ENCODE measurements around the gene SDK1.

The SDK1 gene

GRCh38 chr7:3909128-3909527, 608.1 kb downstream of the SDK1 start:
- no peaks in the 10 kb centered on the region for H3K36me3 Mint-ChIP-seq
- no peak overlapping the region for H3K27ac Mint-ChIP-seq
- no peak for ATAC-seq
- no peaks in the 10 kb centered on the region for H3K9me3 Mint-ChIP-seq
- H3K4me1 Mint-ChIP-seq = no peaks in the 10 kb centered on the region
- no peak overlapping the region for H3K4me3 Mint-ChIP-seq
- no peak for DNase-seq (ENCODE audit: low spot score in 2 of 2)

- Mint-ChIP-seq H3K9me3 (no peaks in the 10 kb centered on the region), H3K27ac (no peak overlapping the region), H3K4me1 (no peaks in the 10 kb centered on the region), H3K4me3 (no peak overlapping the region), H3K36me3 (no peaks in the 10 kb centered on the region)
- no peak for ATAC-seq
- DNase-seq (ENCODE audit: low spot score in 2 of 2) = no peak
Measured at GRCh38 chr7:3910054-3910453, 609.0 kb downstream of the SDK1 start.

- Mint-ChIP-seq H3K27ac (no peak overlapping the region), H3K4me1 (no peaks in the 10 kb centered on the region), H3K4me3 (no peak overlapping the region), H3K36me3 (no peaks in the 10 kb centered on the region), H3K9me3 (no peaks in the 10 kb centered on the region)
- DNase-seq (ENCODE audit: low spot score in 2 of 2) (no peak), ATAC-seq (no peak)
Measured at GRCh38 chr7:3911685-3912084, 610.6 kb downstream of the SDK1 start.

GRCh38 chr7:3912291-3912690, 611.2 kb downstream of the SDK1 start:
- Mint-ChIP-seq H3K4me1 (no peaks in the 10 kb centered on the region), H3K9me3 (no peaks in the 10 kb centered on the region), H3K4me3 (no peak overlapping the region), H3K36me3 (no peaks in the 10 kb centered on the region), H3K27ac (no peak overlapping the region)
- DNase-seq (ENCODE audit: low spot score in 2 of 2) = no peak
- peak; percentile 24 for ATAC-seq

- ATAC-seq = no peak
- Mint-ChIP-seq H3K4me1 (peaks cover 9% of the 10 kb centered on the region), H3K9me3 (no peaks in the 10 kb centered on the region), H3K4me3 (no peak overlapping the region), H3K36me3 (no peaks in the 10 kb centered on the region), H3K27ac (no peak overlapping the region)
- no peak for DNase-seq (ENCODE audit: low spot score in 2 of 2)
Measured at GRCh38 chr7:3914051-3914775, 613.2 kb downstream of the SDK1 start.

- Mint-ChIP-seq H3K4me1 (peaks cover 10% of the 10 kb centered on the region), H3K36me3 (no peaks in the 10 kb centered on the region), H3K27ac (no peak overlapping the region), H3K9me3 (no peaks in the 10 kb centered on the region), H3K4me3 (no peak overlapping the region)
- no peak for DNase-seq (ENCODE audit: low spot score in 2 of 2)
- ATAC-seq = peak; percentile 21
Measured at GRCh38 chr7:3915337-3915878, 614.4 kb downstream of the SDK1 start.

- no peaks in the 10 kb centered on the region for H3K9me3 Mint-ChIP-seq
- no peak for DNase-seq (ENCODE audit: low spot score in 2 of 2)
- H3K4me3 Mint-ChIP-seq = no peak overlapping the region
- peaks cover 10% of the 10 kb centered on the region for H3K4me1 Mint-ChIP-seq
- ATAC-seq = no peak
- no peaks in the 10 kb centered on the region for H3K36me3 Mint-ChIP-seq
- H3K27ac Mint-ChIP-seq = no peak overlapping the region
Measured at GRCh38 chr7:3916146-3916545, 615.1 kb downstream of the SDK1 start.

- H3K4me3 Mint-ChIP-seq = no peak overlapping the region
- DNase-seq (ENCODE audit: low spot score in 2 of 2) (no peak), ATAC-seq (no peak)
- no peaks in the 10 kb centered on the region for H3K36me3 Mint-ChIP-seq
- H3K4me1 Mint-ChIP-seq = peaks cover 10% of the 10 kb centered on the region
- H3K9me3 Mint-ChIP-seq = no peaks in the 10 kb centered on the region
- H3K27ac Mint-ChIP-seq = no peak overlapping the region
Measured at GRCh38 chr7:3917436-3917835, 616.4 kb downstream of the SDK1 start.

GRCh38 chr7:3918576-3918975, 617.5 kb downstream of the SDK1 start:
- Mint-ChIP-seq H3K36me3 (no peaks in the 10 kb centered on the region), H3K27ac (no peak overlapping the region), H3K9me3 (no peaks in the 10 kb centered on the region), H3K4me3 (no peak overlapping the region), H3K4me1 (peaks cover 10% of the 10 kb centered on the region)
- ATAC-seq (no peak), DNase-seq (ENCODE audit: low spot score in 2 of 2) (no peak)

GRCh38 chr7:3922175-3922635, 621.2 kb downstream of the SDK1 start:
- H3K4me3 Mint-ChIP-seq = no peak overlapping the region
- ATAC-seq = no peak
- peaks cover 10% of the 10 kb centered on the region for H3K4me1 Mint-ChIP-seq
- H3K27ac Mint-ChIP-seq = no peak overlapping the region
- no peaks in the 10 kb centered on the region for H3K36me3 Mint-ChIP-seq
- no peak for DNase-seq (ENCODE audit: low spot score in 2 of 2)
- no peaks in the 10 kb centered on the region for H3K9me3 Mint-ChIP-seq

GRCh38 chr7:3923307-3923918, 622.4 kb downstream of the SDK1 start:
- no peak overlapping the region for H3K4me3 Mint-ChIP-seq
- H3K36me3 Mint-ChIP-seq = no peaks in the 10 kb centered on the region
- ATAC-seq = no peak
- no peak for DNase-seq (ENCODE audit: low spot score in 2 of 2)
- H3K9me3 Mint-ChIP-seq = no peaks in the 10 kb centered on the region
- H3K4me1 Mint-ChIP-seq = peaks cover 9% of the 10 kb centered on the region
- H3K27ac Mint-ChIP-seq = no peak overlapping the region

- Mint-ChIP-seq H3K36me3 (no peaks in the 10 kb centered on the region), H3K9me3 (no peaks in the 10 kb centered on the region), H3K27ac (no peak overlapping the region), H3K4me1 (peaks cover under 1% of the 10 kb centered on the region), H3K4me3 (no peak overlapping the region)
- DNase-seq (ENCODE audit: low spot score in 2 of 2) (no peak), ATAC-seq (no peak)
Measured at GRCh38 chr7:3924277-3924676, 623.2 kb downstream of the SDK1 start.

- Mint-ChIP-seq H3K4me1 (no peaks in the 10 kb centered on the region), H3K27ac (no peak overlapping the region), H3K36me3 (no peaks in the 10 kb centered on the region), H3K4me3 (no peak overlapping the region), H3K9me3 (no peaks in the 10 kb centered on the region)
- DNase-seq (ENCODE audit: low spot score in 2 of 2) (no peak), ATAC-seq (no peak)
Measured at GRCh38 chr7:3927446-3928110, 626.5 kb downstream of the SDK1 start.

- no peak for DNase-seq (ENCODE audit: low spot score in 2 of 2)
- no peaks in the 10 kb centered on the region for H3K9me3 Mint-ChIP-seq
- H3K36me3 Mint-ChIP-seq = no peaks in the 10 kb centered on the region
- no peak overlapping the region for H3K4me3 Mint-ChIP-seq
- H3K4me1 Mint-ChIP-seq = no peaks in the 10 kb centered on the region
- ATAC-seq = no peak
- no peak overlapping the region for H3K27ac Mint-ChIP-seq
Measured at GRCh38 chr7:3928727-3929515, 627.9 kb downstream of the SDK1 start.

GRCh38 chr7:3931843-3932242, 630.8 kb downstream of the SDK1 start:
- DNase-seq (ENCODE audit: low spot score in 2 of 2) = no peak
- Mint-ChIP-seq H3K27ac (no peak overlapping the region), H3K36me3 (no peaks in the 10 kb centered on the region), H3K9me3 (no peaks in the 10 kb centered on the region), H3K4me3 (no peak overlapping the region), H3K4me1 (no peaks in the 10 kb centered on the region)
- ATAC-seq = no peak

All from stimulated activated effector memory CD8-positive, alpha-beta T cell treated with anti-CD3 and anti-CD28 coated beads, Interleukin-12 subunit alpha, Interleukin-12 subunit beta, amount 100 ng/mL, for 72 hours (primary cell).